HepG2 (cell line): ENCODE measurements around the gene CPXM1. TPM values are rescaled to one million over a fixed set of nuclear protein-coding genes. Genes with fewer than 3 reads are reported as not detected.

Source experiments
- BCL3 ChIP-seq: sonication (generic); formaldehyde crosslinking; IDR thresholded peaks from 2 replicates; pipeline ENCODE4 v1.5.1; 2020; ENCODE audit warnings: mild to moderate bottlenecking, missing genetic modification reagents, moderate library complexity
- ELF1 ChIP-seq: sonication (generic); formaldehyde crosslinking; IDR thresholded peaks from 2 replicates; pipeline ENCODE4 v1.4.0; 2020; ENCODE audit warnings: missing genetic modification reagents
- GZF1 ChIP-seq: sonication (generic); formaldehyde crosslinking; IDR thresholded peaks from 2 replicates; pipeline ENCODE4 v1.5.1; 2020; ENCODE audit warnings: mild to moderate bottlenecking, missing genetic modification reagents
- MED13 ChIP-seq: sonication (generic); formaldehyde crosslinking; IDR thresholded peaks from 2 replicates; pipeline ENCODE4 v1.5.0; 2020; ENCODE audit warnings: missing genetic modification reagents
- MIXL1 ChIP-seq: IDR thresholded peaks from 2 replicates; pipeline ENCODE4 v1.6.1; 2016
- MTA3 ChIP-seq: sonication (generic); formaldehyde crosslinking; IDR thresholded peaks from 2 replicates; pipeline ENCODE4 v1.4.0; 2020; ENCODE audit warnings: missing genetic modification reagents
- MYNN ChIP-seq: sonication (generic); formaldehyde crosslinking; IDR thresholded peaks from 2 replicates; pipeline ENCODE4 v1.4.0; 2020; ENCODE audit warnings: mild to moderate bottlenecking, low read depth, missing genetic modification reagents
- SMAD9 ChIP-seq: sonication (generic); formaldehyde crosslinking; IDR thresholded peaks from 2 replicates; pipeline ENCODE4 v1.5.1; 2020; ENCODE audit warnings: mild to moderate bottlenecking, missing genetic modification reagents
- TBX2 ChIP-seq: sonication (generic); formaldehyde crosslinking; IDR thresholded peaks from 2 replicates; pipeline ENCODE4 v1.5.0; 2020; ENCODE audit warnings: missing genetic modification reagents, mild to moderate bottlenecking, borderline replicate concordance
- ZNF230 ChIP-seq: sonication (generic); formaldehyde crosslinking; IDR thresholded peaks from 2 replicates; pipeline ENCODE4 v1.4.0; 2020; ENCODE audit warnings: mild to moderate bottlenecking, missing genetic modification reagents
- ZNF329 ChIP-seq: sonication (generic); formaldehyde crosslinking; IDR thresholded peaks from 2 replicates; pipeline ENCODE4 v1.9.0; 2021; ENCODE audit warnings: low read depth, mild to moderate bottlenecking, missing genetic modification reagents
- ZNF501 ChIP-seq: sonication (generic); formaldehyde crosslinking; IDR thresholded peaks from 2 replicates; pipeline ENCODE4 v1.5.1; 2020; ENCODE audit warnings: mild to moderate bottlenecking, moderate library complexity, missing genetic modification reagents
- ZNF563 ChIP-seq: sonication (generic); formaldehyde crosslinking; IDR thresholded peaks from 2 replicates; pipeline ENCODE4 v1.8.0; 2022; ENCODE audit warnings: mild to moderate bottlenecking, moderate library complexity, missing genetic modification reagents
- ZSCAN30 ChIP-seq: sonication (generic); formaldehyde crosslinking; IDR thresholded peaks from 2 replicates; pipeline ENCODE4 v1.5.0; 2020; ENCODE audit warnings: mild to moderate bottlenecking, missing genetic modification reagents
- polyA plus RNA-seq, 8 experiments: library from polyadenylated mRNA; depleted of rRNA in 3 of 8; stranded (reverse) in 7 of 8; unstranded in 1 of 8; fragments of >200 nt; fragmentation: Illumina TruSeq in 4 of 8; extraction: Trizol in 4 of 8; gene quantifications; 2 replicates each; pipeline versions ENCODE4 v1.2.1 to v1.2.3, GENCODE V29; 2011 to 2016; ENCODE audit warnings: low read depth in 4 of 8, missing spikeins in 1 of 8, mixed read lengths in 1 of 8; ENCODE audit not compliant: insufficient read depth in 1 of 8
- total RNA-seq, 5 experiments: library from RNA; depleted of rRNA; stranded (reverse); fragments of >200 nt; fragmentation: Illumina TruSeq; extraction: Trizol; gene quantifications; 2 replicates each; pipeline ENCODE4 v1.2.3, GENCODE V29; 2016; ENCODE audit warnings: low read depth in 1 of 5
- TF ChIP-seq, protein P1 (sequence below): sonication (generic); formaldehyde crosslinking; IDR thresholded peaks from 2 replicates; pipeline ENCODE4 v1.5.0; 2020; ENCODE audit warnings: mild to moderate bottlenecking, missing genetic modification reagents
- TF ChIP-seq, protein P2 (sequence below), 2 experiments: sonication (generic) in 1 of 2; formaldehyde crosslinking in 1 of 2; IDR thresholded peaks; 2 replicates each; pipeline versions ENCODE4 v1.4.0 to v1.6.1; 2018 to 2020; ENCODE audit warnings: missing genetic modification reagents in 2 of 2, borderline replicate concordance in 1 of 2, low read depth in 1 of 2, mild to moderate bottlenecking in 1 of 2, missing biosample characterization in 1 of 2
- TF ChIP-seq, protein P3 (sequence below): sonication (generic); formaldehyde crosslinking; IDR thresholded peaks from 2 replicates; pipeline ENCODE4 v1.5.0; 2020; ENCODE audit warnings: missing genetic modification reagents
- TF ChIP-seq, protein P4 (sequence below): sonication (generic); formaldehyde crosslinking; IDR thresholded peaks from 2 replicates; pipeline ENCODE4 v1.8.1; 2023; ENCODE audit warnings: mild to moderate bottlenecking, missing genetic modification reagents

CPXM1 gene
- total and polyA plus RNA-seq, 2 of the 13 experiments (the other 11 are each of a cell fraction or from before 2014, with no cell fraction given), result 0.07 TPM; not detected in 1

GRCh38 chr20:2752567-2753460, 47.6 kb downstream of the CPXM1 start (continued):
- TF ChIP-seq, protein P1, sequence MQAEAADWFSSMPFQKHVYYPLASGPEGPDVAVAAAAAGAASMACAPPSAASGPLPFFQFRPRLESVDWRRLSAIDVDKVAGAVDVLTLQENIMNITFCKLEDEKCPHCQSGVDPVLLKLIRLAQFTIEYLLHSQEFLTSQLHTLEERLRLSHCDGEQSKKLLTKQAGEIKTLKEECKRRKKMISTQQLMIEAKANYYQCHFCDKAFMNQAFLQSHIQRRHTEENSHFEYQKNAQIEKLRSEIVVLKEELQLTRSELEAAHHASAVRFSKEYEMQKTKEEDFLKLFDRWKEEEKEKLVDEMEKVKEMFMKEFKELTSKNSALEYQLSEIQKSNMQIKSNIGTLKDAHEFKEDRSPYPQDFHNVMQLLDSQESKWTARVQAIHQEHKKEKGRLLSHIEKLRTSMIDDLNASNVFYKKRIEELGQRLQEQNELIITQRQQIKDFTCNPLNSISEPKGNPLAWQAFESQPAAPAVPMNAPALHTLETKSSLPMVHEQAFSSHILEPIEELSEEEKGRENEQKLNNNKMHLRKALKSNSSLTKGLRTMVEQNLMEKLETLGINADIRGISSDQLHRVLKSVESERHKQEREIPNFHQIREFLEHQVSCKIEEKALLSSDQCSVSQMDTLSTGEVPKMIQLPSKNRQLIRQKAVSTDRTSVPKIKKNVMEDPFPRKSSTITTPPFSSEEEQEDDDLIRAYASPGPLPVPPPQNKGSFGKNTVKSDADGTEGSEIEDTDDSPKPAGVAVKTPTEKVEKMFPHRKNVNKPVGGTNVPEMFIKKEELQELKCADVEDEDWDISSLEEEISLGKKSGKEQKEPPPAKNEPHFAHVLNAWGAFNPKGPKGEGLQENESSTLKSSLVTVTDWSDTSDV (CRISPR knock-in tag), result no peak
- TF ChIP-seq ZNF563 (peak; percentile 43), MYNN (no peak), ZNF329 (0 out of 2 replicates have a peak, but pooled peaks have one; percentile 12), MTA3 (CRISPR knock-in tag) (no peak), ZNF230 (CRISPR knock-in tag) (no peak), ZSCAN30 (CRISPR knock-in tag) (no peak), SMAD9 (no peak), ELF1 (no peak), TBX2 (CRISPR knock-in tag) (peak; percentile 32; the same call in 1 of the 2 replicates), MED13 (CRISPR knock-in tag) (no peak), GZF1 (no peak), BCL3 (no peak), ZNF501 (CRISPR knock-in tag) (peak; percentile 81; the same call in 1 of the 2 replicates), MIXL1 (CRISPR knock-in tag) (no peak)
- TF ChIP-seq, protein P2, sequence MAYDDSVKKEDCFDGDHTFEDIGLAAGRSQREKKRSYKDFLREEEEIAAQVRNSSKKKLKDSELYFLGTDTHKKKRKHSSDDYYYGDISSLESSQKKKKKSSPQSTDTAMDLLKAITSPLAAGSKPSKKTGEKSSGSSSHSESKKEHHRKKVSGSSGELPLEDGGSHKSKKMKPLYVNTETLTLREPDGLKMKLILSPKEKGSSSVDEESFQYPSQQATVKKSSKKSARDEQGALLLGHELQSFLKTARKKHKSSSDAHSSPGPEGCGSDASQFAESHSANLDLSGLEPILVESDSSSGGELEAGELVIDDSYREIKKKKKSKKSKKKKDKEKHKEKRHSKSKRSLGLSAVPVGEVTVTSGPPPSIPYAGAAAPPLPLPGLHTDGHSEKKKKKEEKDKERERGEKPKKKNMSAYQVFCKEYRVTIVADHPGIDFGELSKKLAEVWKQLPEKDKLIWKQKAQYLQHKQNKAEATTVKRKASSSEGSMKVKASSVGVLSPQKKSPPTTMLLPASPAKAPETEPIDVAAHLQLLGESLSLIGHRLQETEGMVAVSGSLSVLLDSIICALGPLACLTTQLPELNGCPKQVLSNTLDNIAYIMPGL (CRISPR knock-in tag; IDR thresholded peaks at IDR 0.05; ENCODE audit: borderline replicate concordance in 1 of 2, low read depth in 1 of 2), result peak; percentile 68 to 79; a peak in 3 of 4 replicates
- TF ChIP-seq, protein P3, sequence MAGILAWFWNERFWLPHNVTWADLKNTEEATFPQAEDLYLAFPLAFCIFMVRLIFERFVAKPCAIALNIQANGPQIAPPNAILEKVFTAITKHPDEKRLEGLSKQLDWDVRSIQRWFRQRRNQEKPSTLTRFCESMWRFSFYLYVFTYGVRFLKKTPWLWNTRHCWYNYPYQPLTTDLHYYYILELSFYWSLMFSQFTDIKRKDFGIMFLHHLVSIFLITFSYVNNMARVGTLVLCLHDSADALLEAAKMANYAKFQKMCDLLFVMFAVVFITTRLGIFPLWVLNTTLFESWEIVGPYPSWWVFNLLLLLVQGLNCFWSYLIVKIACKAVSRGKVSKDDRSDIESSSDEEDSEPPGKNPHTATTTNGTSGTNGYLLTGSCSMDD (CRISPR knock-in tag), result peak; percentile 77; the same call in 1 of the 2 replicates
- TF ChIP-seq, protein P4, sequence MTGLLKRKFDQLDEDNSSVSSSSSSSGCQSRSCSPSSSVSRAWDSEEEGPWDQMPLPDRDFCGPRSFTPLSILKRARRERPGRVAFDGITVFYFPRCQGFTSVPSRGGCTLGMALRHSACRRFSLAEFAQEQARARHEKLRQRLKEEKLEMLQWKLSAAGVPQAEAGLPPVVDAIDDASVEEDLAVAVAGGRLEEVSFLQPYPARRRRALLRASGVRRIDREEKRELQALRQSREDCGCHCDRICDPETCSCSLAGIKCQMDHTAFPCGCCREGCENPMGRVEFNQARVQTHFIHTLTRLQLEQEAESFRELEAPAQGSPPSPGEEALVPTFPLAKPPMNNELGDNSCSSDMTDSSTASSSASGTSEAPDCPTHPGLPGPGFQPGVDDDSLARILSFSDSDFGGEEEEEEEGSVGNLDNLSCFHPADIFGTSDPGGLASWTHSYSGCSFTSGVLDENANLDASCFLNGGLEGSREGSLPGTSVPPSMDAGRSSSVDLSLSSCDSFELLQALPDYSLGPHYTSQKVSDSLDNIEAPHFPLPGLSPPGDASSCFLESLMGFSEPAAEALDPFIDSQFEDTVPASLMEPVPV, result no peak; the same call in 1 of the 2 replicates
